HepG2 (cell line): ENCODE data around the gene ZNF343. TPM values are rescaled to one million over a fixed set of nuclear protein-coding genes. Genes with fewer than 3 reads are reported as not detected.

Experiments used
- ATM ChIP-seq: fragments of 450-650 bp; IDR thresholded peaks from 2 replicates; pipeline ENCODE4 v1.7.1; 2017; ENCODE audit warnings: mild to moderate bottlenecking, borderline replicate concordance
- GATA4 ChIP-seq: sonication (generic); IDR thresholded peaks from 2 replicates; pipeline ENCODE4 v1.6.1; 2016; ENCODE audit warnings: antibody characterized with exemption, low read depth, borderline replicate concordance
- GPBP1L1 ChIP-seq: sonication (generic); formaldehyde crosslinking; IDR thresholded peaks from 2 replicates; pipeline ENCODE4 v1.5.0; 2020; ENCODE audit warnings: mild to moderate bottlenecking, missing genetic modification reagents
- IKZF4 ChIP-seq: sonication (generic); formaldehyde crosslinking; IDR thresholded peaks from 2 replicates; pipeline ENCODE4 v1.5.1; 2020; ENCODE audit warnings: borderline replicate concordance, mild to moderate bottlenecking, low read depth, missing genetic modification reagents; ENCODE audit errors: not compliant biosample characterization
- MAFG ChIP-seq: sonication (generic); formaldehyde crosslinking; IDR thresholded peaks from 2 replicates; pipeline ENCODE4 v1.5.1; 2020; ENCODE audit warnings: mild to moderate bottlenecking, missing genetic modification reagents
- NFKBIZ ChIP-seq: IDR thresholded peaks from 2 replicates; pipeline ENCODE4 v1.6.1; 2018; ENCODE audit warnings: missing genetic modification reagents, missing compliant biosample characterization
- NKX3-1 ChIP-seq: sonication (generic); formaldehyde crosslinking; IDR thresholded peaks from 2 replicates; pipeline ENCODE4 v1.5.0; 2020; ENCODE audit warnings: missing genetic modification reagents
- PAWR ChIP-seq: sonication (generic); formaldehyde crosslinking; IDR thresholded peaks from 2 replicates; pipeline ENCODE4 v1.4.0; 2020; ENCODE audit warnings: missing genetic modification reagents, mild to moderate bottlenecking, borderline replicate concordance
- SMAD3 ChIP-seq: sonication (generic); formaldehyde crosslinking; IDR thresholded peaks from 2 replicates; pipeline ENCODE4 v1.4.0; 2020; ENCODE audit warnings: missing genetic modification reagents
- SP140L ChIP-seq: sonication (generic); formaldehyde crosslinking; IDR thresholded peaks from 2 replicates; pipeline ENCODE4 v1.4.0; 2020; ENCODE audit warnings: missing genetic modification reagents, borderline replicate concordance
- ZBTB7A ChIP-seq: sonication (generic); formaldehyde crosslinking; IDR thresholded peaks from 2 replicates; pipeline ENCODE4 v1.8.0; 2022; ENCODE audit warnings: mild to moderate bottlenecking, missing genetic modification reagents
- ZKSCAN1 ChIP-seq: fragments of 150-350 bp; IDR thresholded peaks from 2 replicates; pipeline ENCODE4 v1.6.1; 2014; ENCODE audit warnings: low read length
- ZNF292 ChIP-seq: sonication (generic); formaldehyde crosslinking; IDR thresholded peaks from 2 replicates; pipeline ENCODE4 v1.8.1; 2022; ENCODE audit warnings: mild to moderate bottlenecking, low read depth, missing genetic modification reagents, borderline replicate concordance
- ZNF557 ChIP-seq: sonication (generic); formaldehyde crosslinking; IDR thresholded peaks from 2 replicates; pipeline ENCODE4 v1.4.0; 2020; ENCODE audit warnings: missing genetic modification reagents
- ZNF569 ChIP-seq: sonication (generic); formaldehyde crosslinking; IDR thresholded peaks from 2 replicates; pipeline ENCODE4 v1.5.0; 2020; ENCODE audit warnings: mild to moderate bottlenecking, missing genetic modification reagents, moderate library complexity, borderline replicate concordance
- ZNF614 ChIP-seq: IDR thresholded peaks from 2 replicates; pipeline ENCODE4 v1.6.1; 2018; ENCODE audit warnings: missing biosample characterization, missing genetic modification reagents, inconsistent platforms, borderline replicate concordance
- ZNF816 ChIP-seq: sonication (generic); formaldehyde crosslinking; IDR thresholded peaks from 2 replicates; pipeline ENCODE4 v1.8.0; 2022; ENCODE audit warnings: missing genetic modification reagents, mild to moderate bottlenecking, borderline replicate concordance
- ZSCAN30 ChIP-seq: sonication (generic); formaldehyde crosslinking; IDR thresholded peaks from 2 replicates; pipeline ENCODE4 v1.5.0; 2020; ENCODE audit warnings: mild to moderate bottlenecking, missing genetic modification reagents
- ZZZ3 ChIP-seq: sonication (generic); formaldehyde crosslinking; IDR thresholded peaks from 2 replicates; pipeline ENCODE4 v1.4.0; 2020; ENCODE audit warnings: missing genetic modification reagents, mild to moderate bottlenecking, borderline replicate concordance
- polyA plus RNA-seq, 8 experiments: library from polyadenylated mRNA; depleted of rRNA in 3 of 8; stranded (reverse) in 7 of 8; unstranded in 1 of 8; fragments of >200 nt; fragmentation: Illumina TruSeq in 4 of 8; extraction: Trizol in 4 of 8; gene quantifications; 2 replicates each; pipeline versions ENCODE4 v1.2.1 to v1.2.3, GENCODE V29; 2011 to 2016; ENCODE audit warnings: low read depth in 4 of 8, missing spikeins in 1 of 8, mixed read lengths in 1 of 8; ENCODE audit not compliant: insufficient read depth in 1 of 8
- total RNA-seq, 5 experiments: library from RNA; depleted of rRNA; stranded (reverse); fragments of >200 nt; fragmentation: Illumina TruSeq; extraction: Trizol; gene quantifications; 2 replicates each; pipeline ENCODE4 v1.2.3, GENCODE V29; 2016; ENCODE audit warnings: low read depth in 1 of 5
- TF ChIP-seq, protein P1 (sequence below): sonication (generic); formaldehyde crosslinking; IDR thresholded peaks from 2 replicates; pipeline ENCODE4 v1.5.0; 2020; ENCODE audit warnings: mild to moderate bottlenecking, missing genetic modification reagents, borderline replicate concordance
- TF ChIP-seq, protein P2 (sequence below): sonication (generic); formaldehyde crosslinking; IDR thresholded peaks from 2 replicates; pipeline ENCODE4 v1.4.0; 2020; ENCODE audit warnings: missing genetic modification reagents

The ZNF343 gene
- total and polyA plus RNA-seq, 2 of the 13 experiments (the other 11 are each of a cell fraction or from before 2014, with no cell fraction given) = 16.4 to 22.1 TPM

DNA sequence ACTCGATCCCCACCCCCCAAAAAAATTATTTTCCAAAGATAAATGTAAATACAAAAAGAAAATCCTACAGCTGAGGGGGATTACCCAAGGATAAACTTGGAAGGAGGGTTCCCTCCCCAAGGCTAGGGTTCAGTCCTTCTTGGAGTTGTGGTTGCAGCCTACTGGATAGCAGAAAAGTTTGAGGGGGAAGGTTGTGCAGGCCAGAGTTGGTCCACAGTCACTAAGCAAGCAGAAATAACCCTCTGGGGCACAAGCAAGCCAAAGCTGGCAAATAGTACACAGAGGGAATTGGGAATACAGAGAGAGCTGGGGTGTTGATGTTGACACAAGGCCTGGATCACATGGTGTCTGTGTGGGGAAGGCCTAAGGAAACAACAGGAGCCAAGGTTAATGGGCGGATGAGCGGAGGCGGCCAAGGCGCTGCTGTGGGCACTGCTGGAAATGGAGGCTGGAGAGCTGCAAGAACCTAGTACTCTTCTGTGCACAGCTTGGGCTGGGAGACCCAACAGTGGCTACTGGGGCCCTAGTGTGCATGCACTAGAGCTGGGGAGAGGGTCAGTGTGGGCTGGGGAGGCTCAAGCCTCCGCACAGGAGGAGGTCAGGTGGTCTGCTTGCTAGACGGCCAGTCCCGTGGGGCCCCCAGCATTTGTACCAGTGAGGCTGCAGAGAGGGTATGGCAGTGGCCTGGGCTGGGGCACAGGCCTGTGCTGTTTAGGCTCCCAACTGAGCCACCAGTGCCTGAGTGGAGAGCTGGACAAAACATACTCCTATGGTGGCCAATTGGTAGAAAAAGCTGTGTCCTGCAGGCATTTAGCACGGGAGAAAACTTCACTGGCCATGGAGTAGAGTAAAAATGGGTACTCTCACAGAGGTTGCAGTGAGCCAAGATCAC, 32.6 kb downstream of the ZNF343 start (continued):
- TF ChIP-seq ZNF816 (CRISPR knock-in tag) (peak; percentile 43; the same call in 1 of the 2 replicates), NFKBIZ (CRISPR knock-in tag) (peak; percentile 88; the same call in 1 of the 2 replicates), ATM (no peak), ZZZ3 (CRISPR knock-in tag) (peak; percentile 29; the same call in 1 of the 2 replicates), ZNF292 (CRISPR knock-in tag) (peak; percentile 86), SMAD3 (CRISPR knock-in tag) (peak; percentile 93), PAWR (no peak), ZKSCAN1 (no peak), IKZF4 (CRISPR knock-in tag) (peak; percentile 63), GPBP1L1 (no peak), SP140L (CRISPR knock-in tag) (0 out of 2 replicates have a peak, but pooled peaks have one; percentile 11), ZNF614 (CRISPR knock-in tag) (peak; percentile 98; the same call in 1 of the 2 replicates), GATA4 (no peak; the same call in 1 of the 2 replicates), NKX3-1 (CRISPR knock-in tag) (no peak; the same call in 1 of the 2 replicates), ZNF557 (CRISPR knock-in tag) (no peak), MAFG (CRISPR knock-in tag) (no peak), ZSCAN30 (CRISPR knock-in tag) (no peak), ZNF569 (CRISPR knock-in tag) (no peak), ZBTB7A (CRISPR knock-in tag) (no peak)
- TF ChIP-seq, protein P1, sequence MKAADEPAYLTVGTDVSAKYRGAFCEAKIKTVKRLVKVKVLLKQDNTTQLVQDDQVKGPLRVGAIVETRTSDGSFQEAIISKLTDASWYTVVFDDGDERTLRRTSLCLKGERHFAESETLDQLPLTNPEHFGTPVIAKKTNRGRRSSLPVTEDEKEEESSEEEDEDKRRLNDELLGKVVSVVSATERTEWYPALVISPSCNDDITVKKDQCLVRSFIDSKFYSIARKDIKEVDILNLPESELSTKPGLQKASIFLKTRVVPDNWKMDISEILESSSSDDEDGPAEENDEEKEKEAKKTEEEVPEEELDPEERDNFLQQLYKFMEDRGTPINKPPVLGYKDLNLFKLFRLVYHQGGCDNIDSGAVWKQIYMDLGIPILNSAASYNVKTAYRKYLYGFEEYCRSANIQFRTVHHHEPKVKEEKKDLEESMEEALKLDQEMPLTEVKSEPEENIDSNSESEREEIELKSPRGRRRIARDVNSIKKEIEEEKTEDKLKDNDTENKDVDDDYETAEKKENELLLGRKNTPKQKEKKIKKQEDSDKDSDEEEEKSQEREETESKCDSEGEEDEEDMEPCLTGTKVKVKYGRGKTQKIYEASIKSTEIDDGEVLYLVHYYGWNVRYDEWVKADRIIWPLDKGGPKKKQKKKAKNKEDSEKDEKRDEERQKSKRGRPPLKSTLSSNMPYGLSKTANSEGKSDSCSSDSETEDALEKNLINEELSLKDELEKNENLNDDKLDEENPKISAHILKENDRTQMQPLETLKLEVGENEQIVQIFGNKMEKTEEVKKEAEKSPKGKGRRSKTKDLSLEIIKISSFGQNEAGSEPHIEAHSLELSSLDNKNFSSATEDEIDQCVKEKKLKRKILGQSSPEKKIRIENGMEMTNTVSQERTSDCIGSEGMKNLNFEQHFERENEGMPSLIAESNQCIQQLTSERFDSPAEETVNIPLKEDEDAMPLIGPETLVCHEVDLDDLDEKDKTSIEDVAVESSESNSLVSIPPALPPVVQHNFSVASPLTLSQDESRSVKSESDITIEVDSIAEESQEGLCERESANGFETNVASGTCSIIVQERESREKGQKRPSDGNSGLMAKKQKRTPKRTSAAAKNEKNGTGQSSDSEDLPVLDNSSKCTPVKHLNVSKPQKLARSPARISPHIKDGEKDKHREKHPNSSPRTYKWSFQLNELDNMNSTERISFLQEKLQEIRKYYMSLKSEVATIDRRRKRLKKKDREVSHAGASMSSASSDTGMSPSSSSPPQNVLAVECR (CRISPR knock-in tag) = peak; percentile 85
- TF ChIP-seq, protein P2, sequence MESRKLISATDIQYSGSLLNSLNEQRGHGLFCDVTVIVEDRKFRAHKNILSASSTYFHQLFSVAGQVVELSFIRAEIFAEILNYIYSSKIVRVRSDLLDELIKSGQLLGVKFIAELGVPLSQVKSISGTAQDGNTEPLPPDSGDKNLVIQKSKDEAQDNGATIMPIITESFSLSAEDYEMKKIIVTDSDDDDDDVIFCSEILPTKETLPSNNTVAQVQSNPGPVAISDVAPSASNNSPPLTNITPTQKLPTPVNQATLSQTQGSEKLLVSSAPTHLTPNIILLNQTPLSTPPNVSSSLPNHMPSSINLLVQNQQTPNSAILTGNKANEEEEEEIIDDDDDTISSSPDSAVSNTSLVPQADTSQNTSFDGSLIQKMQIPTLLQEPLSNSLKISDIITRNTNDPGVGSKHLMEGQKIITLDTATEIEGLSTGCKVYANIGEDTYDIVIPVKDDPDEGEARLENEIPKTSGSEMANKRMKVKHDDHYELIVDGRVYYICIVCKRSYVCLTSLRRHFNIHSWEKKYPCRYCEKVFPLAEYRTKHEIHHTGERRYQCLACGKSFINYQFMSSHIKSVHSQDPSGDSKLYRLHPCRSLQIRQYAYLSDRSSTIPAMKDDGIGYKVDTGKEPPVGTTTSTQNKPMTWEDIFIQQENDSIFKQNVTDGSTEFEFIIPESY = peak; percentile 94
